Astrocyte (in vitro differentiated cells and primary cell): ENCODE results near the gene SPART.

Experiments used
- EZH2 ChIP-seq: IDR thresholded peaks from 2 replicates; pipeline ENCODE4 v1.6.1; 2012; ENCODE audit warnings: mild to moderate bottlenecking, low read length, inconsistent platforms; ENCODE audit not compliant: insufficient read depth
- TF ChIP-seq, protein P1 (sequence below): IDR thresholded peaks from 2 replicates; pipeline ENCODE4 v1.5.1; 2011; ENCODE audit warnings: low read depth, mild to moderate bottlenecking, inconsistent platforms, low read length, moderate library complexity; ENCODE audit not compliant: insufficient read depth

DNA sequence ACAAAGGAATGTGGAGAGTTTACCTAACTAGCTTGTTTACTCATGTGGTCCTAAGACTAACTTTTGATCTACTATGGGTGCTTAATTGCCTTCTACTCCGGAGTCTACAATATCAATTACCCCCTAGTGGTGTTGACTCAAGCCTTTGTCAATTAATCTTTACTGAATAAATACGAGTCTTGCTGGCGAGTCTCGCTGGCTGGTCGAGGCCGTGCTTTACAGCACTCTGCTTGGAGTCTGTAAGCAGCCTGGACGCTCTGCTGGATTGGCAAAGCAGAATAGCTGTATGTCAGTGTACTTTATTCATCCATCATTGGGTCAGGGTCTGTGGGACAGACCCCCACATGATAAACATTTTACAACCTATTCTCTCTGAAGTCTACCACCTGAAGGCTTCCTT is 9.9 kb upstream of the SPART start:
- TF ChIP-seq, protein P1, sequence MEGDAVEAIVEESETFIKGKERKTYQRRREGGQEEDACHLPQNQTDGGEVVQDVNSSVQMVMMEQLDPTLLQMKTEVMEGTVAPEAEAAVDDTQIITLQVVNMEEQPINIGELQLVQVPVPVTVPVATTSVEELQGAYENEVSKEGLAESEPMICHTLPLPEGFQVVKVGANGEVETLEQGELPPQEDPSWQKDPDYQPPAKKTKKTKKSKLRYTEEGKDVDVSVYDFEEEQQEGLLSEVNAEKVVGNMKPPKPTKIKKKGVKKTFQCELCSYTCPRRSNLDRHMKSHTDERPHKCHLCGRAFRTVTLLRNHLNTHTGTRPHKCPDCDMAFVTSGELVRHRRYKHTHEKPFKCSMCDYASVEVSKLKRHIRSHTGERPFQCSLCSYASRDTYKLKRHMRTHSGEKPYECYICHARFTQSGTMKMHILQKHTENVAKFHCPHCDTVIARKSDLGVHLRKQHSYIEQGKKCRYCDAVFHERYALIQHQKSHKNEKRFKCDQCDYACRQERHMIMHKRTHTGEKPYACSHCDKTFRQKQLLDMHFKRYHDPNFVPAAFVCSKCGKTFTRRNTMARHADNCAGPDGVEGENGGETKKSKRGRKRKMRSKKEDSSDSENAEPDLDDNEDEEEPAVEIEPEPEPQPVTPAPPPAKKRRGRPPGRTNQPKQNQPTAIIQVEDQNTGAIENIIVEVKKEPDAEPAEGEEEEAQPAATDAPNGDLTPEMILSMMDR, result no peak
- no peak for TF ChIP-seq EZH2
